ENCODE data around the gene ELF3. TPM values are rescaled to one million over a fixed set of nuclear protein-coding genes. Genes with fewer than 3 reads are reported as not detected.

ELF3 gene
- total RNA-seq, 2 experiments from 2014 or later: 0.09 to 0.44 TPM

- Histone ChIP-seq H2AFZ (ENCODE audit: low read length) (no peak overlapping the region), H3K79me2 (ENCODE audit: insufficient read depth, low read depth, low read length) (no peaks in the 10 kb centered on the region), H4K20me1 (ENCODE audit: insufficient read depth, low read length) (no peaks in the 10 kb centered on the region), H3K27ac (ENCODE audit: low read depth, low read length, poor library complexity, severe bottlenecking) (no peak overlapping the region), H3K9me2 (ENCODE audit: insufficient read depth, low read length) (no peaks in the 10 kb centered on the region), H3K4me1 (ENCODE audit: insufficient read depth, low read length, poor library complexity, severe bottlenecking) (no peaks in the 10 kb centered on the region), H3K36me3 (ENCODE audit: insufficient read depth, low read length) (no peaks in the 10 kb centered on the region), H3K4me3 (ENCODE audit: low read depth, low read length, poor library complexity, severe bottlenecking) (no peak overlapping the region), H3K4me2 (ENCODE audit: low read length) (no peak overlapping the region), H3K9me3 (ENCODE audit: low read length) (no peaks in the 10 kb centered on the region)
- DNase-seq (ENCODE audit: low spot score): no peak
- ChIA-PET CTCF (ENCODE audit: unreplicated experiment) (no interaction called here), POLR2A (no interaction called here)
- intact Hi-C loops (cut with micrococcal nuclease; ENCODE audit: unreplicated experiment): no loop called here
- no TSS peak for BruUV-seq (replicated peaks)
- TF ChIP-seq CTCF (conservative IDR thresholded peaks at IDR 0.05; ENCODE audit: low read length) (no peak), EZH2phosphoT487 (IDR thresholded peaks at IDR 0.05; ENCODE audit: borderline replicate concordance, low read depth, low read length) (no peak)
These were observed 5.8 kb downstream of the ELF3 start for GRCh38 chr1:202016022-202016810.

GRCh38 chr1:202016811-202017748 is 6.7 kb downstream of the ELF3 start:
- Histone ChIP-seq H3K9me3 (ENCODE audit: low read length) (no peaks in the 10 kb centered on the region), H3K4me1 (ENCODE audit: insufficient read depth, low read length, poor library complexity, severe bottlenecking) (no peaks in the 10 kb centered on the region), H4K20me1 (ENCODE audit: insufficient read depth, low read length) (no peaks in the 10 kb centered on the region), H3K4me2 (ENCODE audit: low read length) (no peak overlapping the region), H3K79me2 (ENCODE audit: insufficient read depth, low read depth, low read length) (no peaks in the 10 kb centered on the region), H3K9me2 (ENCODE audit: insufficient read depth, low read length) (no peaks in the 10 kb centered on the region), H3K27ac (ENCODE audit: low read depth, low read length, poor library complexity, severe bottlenecking) (no peak overlapping the region), H3K36me3 (ENCODE audit: insufficient read depth, low read length) (no peaks in the 10 kb centered on the region), H2AFZ (ENCODE audit: low read length) (no peak overlapping the region), H3K4me3 (ENCODE audit: low read depth, low read length, poor library complexity, severe bottlenecking) (no peak overlapping the region)
- DNase-seq (ENCODE audit: low spot score): no peak
- ChIA-PET POLR2A (no interaction called here), CTCF (ENCODE audit: unreplicated experiment) (no interaction called here)
- TF ChIP-seq CTCF (conservative IDR thresholded peaks at IDR 0.05; ENCODE audit: low read length): no peak
- TF ChIP-seq EZH2phosphoT487 (IDR thresholded peaks at IDR 0.05; ENCODE audit: borderline replicate concordance, low read depth, low read length): no peak
- no TSS peak for BruUV-seq (replicated peaks)
- intact Hi-C loops (cut with micrococcal nuclease; ENCODE audit: unreplicated experiment): no loop called here
